COLO668 (cell line): ENCODE measurements around the gene EXOSC2.
"Not testable (repeated sequence)": the region's sequence is repeated elsewhere in the genome, so short reads cannot be mapped to it uniquely, and the experiment has no call there.

Experiments used
- DNase-seq: peaks from one replicate; lab custom pipeline; 2025; ENCODE audit not compliant: unreplicated experiment; lab: John Stamatoyannopoulos, UW

The EXOSC2 gene

DNA sequence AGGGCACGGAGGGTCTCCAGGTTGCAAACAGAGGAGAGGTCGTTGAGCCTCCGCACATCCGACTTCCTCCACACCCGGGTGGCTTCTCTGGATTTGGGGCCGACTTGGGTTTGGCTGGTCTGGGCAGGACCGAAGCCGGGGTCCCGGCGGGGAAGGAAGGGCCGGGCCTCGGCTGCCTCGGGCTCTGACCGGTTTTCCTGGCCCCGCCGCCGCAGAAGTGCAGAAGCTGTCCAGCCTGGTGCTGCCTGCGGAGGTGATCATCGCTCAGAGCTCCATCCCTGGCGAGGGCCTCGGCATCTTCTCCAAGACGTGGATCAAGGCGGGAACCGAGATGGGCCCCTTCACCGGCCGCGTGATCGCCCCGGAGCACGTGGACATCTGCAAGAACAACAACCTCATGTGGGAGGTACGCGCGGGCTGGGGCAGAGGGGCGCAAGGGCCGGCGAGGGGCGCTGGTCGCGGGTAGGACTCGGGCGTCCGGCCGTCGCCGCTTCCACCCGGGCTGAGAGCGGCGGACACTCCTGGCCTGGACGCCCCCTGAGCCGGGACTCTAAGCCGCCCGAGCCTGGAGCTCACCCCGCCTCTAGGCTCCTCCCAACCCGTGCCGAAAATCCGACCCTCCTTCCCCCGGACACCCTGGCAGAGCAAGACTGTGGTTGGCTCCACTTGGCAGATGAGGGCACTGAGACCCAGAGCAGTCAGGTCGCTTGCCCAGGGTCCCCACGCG is 27.0 kb upstream of the EXOSC2 start:
- DNase-seq: no peak

- no peak for DNase-seq
Observed at GRCh38 chr9:130667120-130667435, 26.5 kb upstream of the EXOSC2 start.

- no peak for DNase-seq
Observed at GRCh38 chr9:130668196-130668595, 25.4 kb upstream of the EXOSC2 start.

- DNase-seq: no peak
Observed at GRCh38 chr9:130668659-130669058, 24.9 kb upstream of the EXOSC2 start.

- DNase-seq: no peak
Observed at GRCh38 chr9:130669965-130670364, 23.6 kb upstream of the EXOSC2 start.

GRCh38 chr9:130670644-130671043 is 22.9 kb upstream of the EXOSC2 start:
- no peak for DNase-seq

- no peak for DNase-seq
Observed at GRCh38 chr9:130672466-130672865, 21.1 kb upstream of the EXOSC2 start.

- no peak for DNase-seq
Observed at GRCh38 chr9:130672933-130673615, 20.5 kb upstream of the EXOSC2 start.

- no peak for DNase-seq
Observed at GRCh38 chr9:130675396-130675795, 18.2 kb upstream of the EXOSC2 start.

GRCh38 chr9:130677252-130677651 is 16.3 kb upstream of the EXOSC2 start:
- DNase-seq: no peak

DNA sequence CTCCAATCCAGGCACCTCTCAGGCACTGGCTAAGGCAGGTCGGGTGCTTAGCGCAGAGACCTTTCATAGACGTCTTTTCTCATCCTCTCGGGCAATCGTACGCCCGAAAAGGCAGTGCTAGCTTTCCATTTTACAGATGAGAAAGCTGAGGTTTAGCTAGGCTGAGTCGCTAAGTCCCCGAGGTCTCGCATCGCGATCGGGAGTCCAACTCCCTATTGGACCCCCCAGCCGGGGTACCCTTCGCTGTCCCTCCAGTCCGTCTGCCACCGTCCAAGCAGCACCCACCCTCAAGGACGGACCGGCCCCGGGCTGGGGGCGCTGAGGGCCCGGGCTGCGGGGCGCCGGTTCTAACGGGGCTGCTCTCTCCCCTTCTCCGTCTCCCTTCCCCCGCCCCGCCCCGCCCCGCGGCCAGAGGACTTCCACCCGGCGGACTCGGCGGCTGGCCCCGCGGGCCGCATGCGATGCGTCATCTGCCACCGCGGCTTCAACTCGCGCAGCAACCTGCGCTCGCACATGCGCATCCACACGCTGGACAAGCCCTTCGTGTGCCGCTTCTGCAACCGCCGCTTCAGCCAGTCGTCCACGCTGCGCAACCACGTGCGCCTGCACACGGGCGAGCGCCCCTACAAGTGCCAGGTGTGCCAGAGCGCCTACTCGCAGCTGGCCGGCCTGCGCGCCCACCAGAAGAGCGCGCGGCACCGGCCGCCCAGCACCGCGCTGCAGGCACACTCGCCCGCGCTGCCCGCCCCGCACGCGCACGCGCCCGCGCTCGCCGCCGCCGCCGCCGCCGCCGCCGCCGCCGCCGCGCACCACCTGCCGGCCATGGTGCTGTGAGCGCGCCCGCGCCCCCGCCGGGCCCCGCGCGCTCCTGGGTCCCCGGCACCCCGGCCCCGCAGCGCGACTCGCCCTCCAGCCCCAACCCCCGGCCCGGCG is 12.5 kb upstream of the EXOSC2 start:
- DNase-seq: peak; percentile 88

DNA sequence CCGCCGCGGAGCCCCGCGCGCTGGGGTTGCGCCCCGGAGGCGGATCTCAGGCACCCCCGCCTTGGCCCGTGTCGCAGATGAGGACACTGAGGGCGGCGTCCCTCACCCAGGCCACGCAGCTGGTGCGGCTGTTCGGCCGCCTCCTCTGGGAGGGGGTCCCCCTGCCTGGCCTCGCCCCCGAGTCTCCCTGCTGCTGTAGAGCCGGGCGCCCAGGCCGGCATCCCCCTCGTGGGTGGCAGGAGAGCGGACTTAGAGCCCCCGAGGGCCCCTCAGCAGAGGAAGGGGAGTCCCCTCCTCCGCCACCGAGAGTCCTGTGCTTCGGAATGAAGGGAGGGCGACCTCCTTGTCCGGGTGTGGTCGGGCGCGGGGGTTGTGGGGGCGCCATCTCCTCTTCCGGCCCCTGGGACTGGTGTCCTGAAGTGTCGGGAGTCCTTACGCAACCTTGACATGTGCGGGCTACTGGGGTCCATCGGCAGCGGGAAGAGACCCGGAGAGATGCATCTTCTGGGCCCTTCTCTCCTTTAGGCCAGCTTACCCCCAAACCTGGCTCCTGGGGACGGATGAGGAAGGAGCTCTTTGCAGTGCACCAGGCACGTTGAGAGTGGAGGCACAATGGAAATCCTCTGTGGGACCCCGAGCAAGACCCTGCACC is 11.7 kb upstream of the EXOSC2 start:
- DNase-seq: no peak

DNA sequence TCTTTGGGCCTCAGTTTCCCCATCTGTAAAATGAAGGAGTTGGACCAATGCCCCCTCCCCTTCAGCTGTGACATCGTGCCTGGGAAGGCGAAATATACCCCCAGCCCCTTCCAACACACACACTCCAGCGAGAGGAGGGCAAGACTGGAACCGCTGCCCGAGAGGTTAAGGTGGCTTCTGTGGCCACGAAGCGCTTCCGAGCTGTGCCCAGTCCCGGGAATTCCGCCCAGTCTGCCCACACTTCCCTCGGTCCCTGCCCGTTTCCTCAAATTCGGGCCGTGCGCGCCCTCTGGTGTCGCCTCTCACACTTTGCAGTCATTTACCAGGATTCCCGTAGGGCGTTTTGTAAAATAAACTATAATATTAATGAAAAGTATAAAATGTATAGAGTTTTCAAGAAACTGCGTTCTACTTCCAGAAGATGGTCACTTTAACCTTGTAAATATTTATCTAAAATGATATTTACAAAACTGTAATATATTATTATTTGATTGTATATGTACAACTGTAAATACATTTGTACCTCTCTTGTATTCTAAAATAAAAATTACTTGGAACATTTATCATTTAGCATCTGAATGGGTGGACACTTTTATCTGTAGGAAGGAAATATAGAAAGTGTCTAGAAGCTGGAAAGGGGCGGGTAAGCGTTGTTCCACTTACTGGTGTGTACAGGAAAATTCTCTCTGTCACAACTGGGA is 11.0 kb upstream of the EXOSC2 start:
- peak; percentile 82 for DNase-seq

DNA sequence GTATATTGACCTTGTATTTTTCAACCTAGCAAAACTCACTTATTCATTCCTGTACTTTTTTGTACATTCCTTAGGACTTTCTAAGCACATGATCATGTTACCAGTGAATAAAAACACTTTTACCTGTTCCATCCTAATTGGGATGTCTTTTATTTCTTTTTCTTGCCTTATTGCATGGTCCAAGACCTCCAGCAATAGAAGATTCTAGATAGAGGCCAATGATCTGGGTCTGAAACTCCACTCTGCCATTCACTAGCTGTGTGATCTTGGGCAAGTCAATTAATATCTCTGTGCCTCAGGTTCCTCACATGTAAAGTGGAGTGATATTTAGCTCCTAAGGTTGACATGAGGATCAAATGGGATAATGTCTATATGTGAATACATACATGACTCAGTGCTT is 8.5 kb upstream of the EXOSC2 start:
- DNase-seq: no peak

DNA sequence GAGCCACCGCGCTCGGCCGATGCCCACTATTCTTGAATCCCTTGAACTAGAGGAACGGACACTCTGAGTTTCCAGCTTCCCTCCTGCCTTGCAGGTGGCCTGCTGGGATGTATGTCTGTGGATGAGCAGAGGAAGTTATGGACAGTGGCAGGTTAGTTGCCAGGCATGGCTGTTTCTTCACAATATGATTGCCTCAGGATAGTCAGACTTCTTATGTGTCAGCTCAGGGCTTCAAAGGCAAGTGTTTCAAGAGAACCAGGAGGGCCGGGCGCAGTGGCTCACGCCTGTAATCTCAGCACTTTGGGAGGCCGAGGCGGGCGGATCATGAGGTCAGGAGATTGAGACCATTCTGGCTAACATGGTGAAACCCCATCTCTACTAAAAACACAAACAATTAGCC is 7.6 kb upstream of the EXOSC2 start:
- not testable (repeated sequence) for DNase-seq

DNA sequence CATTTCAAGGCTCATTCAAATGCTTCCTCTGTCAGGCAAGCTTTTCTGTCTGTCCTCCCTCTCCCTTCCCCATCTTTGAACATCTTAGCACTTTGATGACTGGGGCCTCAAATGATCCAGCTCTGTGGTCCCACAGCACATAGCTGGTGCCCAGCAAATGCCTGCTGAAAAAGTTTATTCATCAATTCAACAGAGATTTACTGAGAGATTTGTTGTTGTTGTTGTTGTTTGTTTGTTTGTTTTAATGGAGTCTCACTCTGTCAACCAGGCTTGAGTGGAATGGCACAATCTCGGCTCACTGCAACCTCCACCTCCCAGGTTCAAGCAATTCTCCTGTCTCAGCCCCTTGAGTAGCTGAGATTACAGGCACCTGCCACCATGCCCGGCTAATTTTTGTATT is 6.0 kb upstream of the EXOSC2 start:
- no peak for DNase-seq

DNA sequence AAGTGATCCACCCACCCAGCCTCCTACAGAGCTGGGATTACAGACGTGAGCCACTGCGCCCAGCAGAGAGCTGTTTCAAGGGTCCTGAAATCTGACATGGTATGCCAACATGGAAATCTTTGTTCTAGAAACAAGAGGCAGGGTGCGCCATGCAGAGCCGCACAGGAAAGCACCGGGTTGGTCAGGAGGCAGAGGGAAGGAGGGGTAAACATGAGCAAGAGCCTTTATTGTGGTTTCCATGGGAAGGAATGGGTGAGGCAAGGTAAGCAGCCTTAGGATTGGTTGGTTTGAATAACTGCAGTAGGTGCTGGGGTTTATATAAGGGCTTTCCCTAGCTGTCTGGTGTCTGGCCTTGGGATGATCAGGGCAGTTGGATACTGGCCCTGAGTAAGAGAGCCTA is 5.5 kb upstream of the EXOSC2 start:
- no peak for DNase-seq

DNA sequence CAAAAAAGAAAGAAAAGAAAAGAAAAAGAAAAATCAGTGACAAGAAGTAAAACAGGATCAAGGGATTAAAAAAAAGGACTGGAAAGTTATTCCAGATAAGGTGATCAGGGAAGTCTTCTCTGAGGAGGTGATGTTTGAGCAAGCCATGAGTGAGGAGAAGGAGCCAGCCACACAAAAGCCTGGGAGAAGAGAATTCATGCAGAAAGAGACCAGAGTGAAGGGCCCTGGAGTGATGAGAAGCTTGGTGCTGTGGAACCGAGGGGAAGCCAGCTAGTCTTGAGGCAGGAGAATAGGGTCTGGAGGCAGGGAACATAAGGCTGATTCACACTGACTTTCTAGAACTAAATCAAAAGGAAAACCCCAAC is 4.0 kb upstream of the EXOSC2 start:
- DNase-seq: no peak

DNA sequence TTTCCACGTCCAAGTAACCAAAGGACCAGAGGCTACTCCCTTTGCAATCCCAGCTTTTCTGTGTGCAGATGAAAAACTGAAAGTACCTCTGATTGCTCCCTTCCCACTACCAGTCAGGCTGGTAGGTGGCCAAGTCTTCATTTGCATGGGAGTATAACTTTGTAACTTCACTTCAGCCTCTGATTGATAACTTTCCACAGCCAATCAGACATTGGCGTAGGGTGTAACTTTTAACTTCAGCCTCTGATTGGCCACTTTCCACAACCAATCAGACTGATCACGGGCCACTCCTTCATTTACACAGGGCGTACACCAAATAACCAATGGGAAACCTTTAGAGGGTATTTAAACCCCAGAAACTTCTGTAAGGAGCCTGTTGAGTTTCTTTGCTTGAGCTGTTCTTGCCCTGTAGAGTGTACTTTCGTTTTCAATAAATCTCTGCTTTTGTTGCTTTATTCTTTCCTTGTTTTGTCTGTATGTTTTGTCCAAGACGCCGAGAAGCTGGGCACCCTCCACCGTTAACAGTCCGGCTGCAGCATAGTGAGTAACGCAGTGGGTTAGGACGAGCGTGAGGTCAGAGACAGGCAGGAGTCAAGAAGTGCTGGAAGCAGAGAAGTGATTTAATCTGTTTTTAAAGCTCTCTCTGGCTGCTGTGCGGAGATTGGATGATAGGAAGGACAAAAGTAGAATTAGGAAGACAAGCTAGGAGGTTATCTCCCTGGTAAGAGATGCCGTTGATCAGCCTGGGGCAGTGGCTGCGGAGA is 3.5 kb upstream of the EXOSC2 start:
- peak; percentile 7 for DNase-seq

DNA sequence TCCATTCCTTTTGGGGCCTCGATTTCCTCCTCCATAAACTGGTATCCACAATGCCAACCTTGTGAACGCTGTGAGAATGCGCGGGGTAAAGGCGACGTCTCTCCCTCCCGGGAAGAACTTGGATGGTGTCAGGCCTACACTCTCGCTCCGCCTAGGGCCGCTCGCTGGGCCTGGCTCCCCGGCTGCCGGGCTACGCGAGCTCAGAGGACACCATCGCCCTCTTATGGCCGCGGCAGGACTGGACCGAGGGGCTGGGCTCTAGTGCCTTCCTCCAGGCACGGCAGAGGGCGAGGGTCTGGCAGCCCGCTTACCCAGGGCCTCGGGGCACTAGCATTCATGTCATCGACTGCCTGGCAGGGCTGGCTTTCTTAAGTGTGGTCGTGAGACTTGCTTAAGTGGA is 1.3 kb upstream of the EXOSC2 start:
- no peak for DNase-seq
